Vagina (tissue), 2 donors: ENCODE results near the gene PTPRD.

Source experiments
- CTCF ChIP-seq, 3 experiments: fragments of 450-650 bp in 2 of 3; fragments of 200-600 bp in 1 of 3; sonication (generic) in 1 of 3; IDR thresholded peaks; one replicate each; pipeline ENCODE4 v1.5.1; 2017 to 2019; ENCODE audit warnings: antibody characterized with exemption in 3 of 3, mild to moderate bottlenecking in 2 of 3, moderate library complexity in 2 of 3
- POLR2A ChIP-seq, 2 donors: fragments of 450-650 bp; IDR thresholded peaks; one replicate each; pipeline ENCODE4 v1.6.1; 2017; ENCODE audit warnings: antibody characterized with exemption in 2 of 2, mild to moderate bottlenecking in 2 of 2, moderate library complexity in 2 of 2
- POLR2AphosphoS5 ChIP-seq, 2 donors: sonication (generic); formaldehyde crosslinking; IDR thresholded peaks; one replicate each; pipeline ENCODE4 v1.9.0; 2017; ENCODE audit warnings: antibody characterized with exemption in 2 of 2, mild to moderate bottlenecking in 2 of 2, low read depth in 1 of 2; ENCODE audit not compliant: insufficient read depth in 1 of 2

GRCh38 chr9:9124616-9125015 lies 1488.2 kb downstream of the PTPRD start:
- TF ChIP-seq CTCF (IDR thresholded peaks at IDR 0.05) (no peak), POLR2AphosphoS5 (IDR thresholded peaks at IDR 0.05; ENCODE audit: insufficient read depth in 1 of 2, low read depth in 1 of 2) (no peak), POLR2A (IDR thresholded peaks at IDR 0.05) (no peak)
